Activated CD4-positive, alpha-beta T cell treated with anti-CD3 and anti-CD28 coated beads for 1 hour (primary cell): ENCODE results near the gene ACTL10.

Experiments
- DNase-seq: peaks from one replicate; pipeline ENCODE4 v3.0.0-alpha.2; 2020

The ACTL10 gene

DNA sequence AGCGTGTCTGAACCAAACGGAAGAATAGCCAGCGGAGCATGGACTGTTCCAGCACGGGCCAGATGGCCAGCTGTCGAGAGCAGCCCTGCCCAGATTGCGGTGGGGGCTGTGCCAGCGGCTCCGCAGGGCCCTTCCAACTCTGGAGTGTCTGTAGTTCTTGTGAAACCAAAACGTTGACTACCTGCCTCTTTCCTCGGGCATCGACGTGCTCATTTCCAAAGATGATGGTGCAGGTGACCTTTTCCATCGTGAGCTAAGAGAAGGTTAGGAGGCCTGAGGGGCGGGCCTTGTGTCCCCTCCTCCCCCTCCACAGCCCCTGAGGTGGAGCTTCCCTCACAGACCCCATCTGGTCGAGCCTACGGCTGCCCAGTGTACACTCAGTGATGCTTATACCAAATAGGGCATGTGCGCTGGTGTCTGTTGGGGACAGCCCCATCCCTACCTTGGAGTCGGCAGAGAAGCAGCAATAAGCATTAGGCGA, 17.5 kb upstream of the ACTL10 start:
- no peak for DNase-seq

DNA sequence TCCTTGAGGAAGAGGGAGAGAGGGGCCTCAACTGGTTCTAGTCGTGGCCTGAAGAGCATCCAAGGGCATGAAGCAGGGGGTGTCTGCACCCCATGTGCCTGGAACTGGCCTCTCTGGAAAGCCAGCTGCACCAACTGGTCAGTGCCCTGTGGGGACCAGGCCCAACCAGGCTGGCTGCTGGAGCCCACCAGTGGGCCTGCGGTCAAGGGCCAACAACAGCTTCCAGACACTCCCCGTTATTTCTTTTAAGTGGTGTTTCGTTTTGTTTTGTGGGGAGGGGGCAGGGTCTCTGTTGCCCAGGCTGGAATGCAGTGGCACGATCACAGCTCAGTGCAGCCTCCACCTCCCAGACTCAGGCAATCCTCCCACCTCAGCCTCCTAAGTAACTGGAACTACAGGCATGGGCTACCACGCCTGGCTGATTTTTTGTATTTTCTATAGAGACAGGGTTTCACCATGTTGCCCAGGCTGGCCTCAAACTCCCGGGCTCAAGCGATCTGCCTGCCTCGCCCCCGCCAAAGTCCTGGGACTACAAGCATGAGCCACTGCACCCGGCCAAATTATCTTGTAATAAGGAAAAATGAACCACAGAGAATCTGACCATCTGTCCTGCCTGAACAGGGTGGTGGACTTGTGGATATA, 16.5 kb upstream of the ACTL10 start:
- no peak for DNase-seq

DNA sequence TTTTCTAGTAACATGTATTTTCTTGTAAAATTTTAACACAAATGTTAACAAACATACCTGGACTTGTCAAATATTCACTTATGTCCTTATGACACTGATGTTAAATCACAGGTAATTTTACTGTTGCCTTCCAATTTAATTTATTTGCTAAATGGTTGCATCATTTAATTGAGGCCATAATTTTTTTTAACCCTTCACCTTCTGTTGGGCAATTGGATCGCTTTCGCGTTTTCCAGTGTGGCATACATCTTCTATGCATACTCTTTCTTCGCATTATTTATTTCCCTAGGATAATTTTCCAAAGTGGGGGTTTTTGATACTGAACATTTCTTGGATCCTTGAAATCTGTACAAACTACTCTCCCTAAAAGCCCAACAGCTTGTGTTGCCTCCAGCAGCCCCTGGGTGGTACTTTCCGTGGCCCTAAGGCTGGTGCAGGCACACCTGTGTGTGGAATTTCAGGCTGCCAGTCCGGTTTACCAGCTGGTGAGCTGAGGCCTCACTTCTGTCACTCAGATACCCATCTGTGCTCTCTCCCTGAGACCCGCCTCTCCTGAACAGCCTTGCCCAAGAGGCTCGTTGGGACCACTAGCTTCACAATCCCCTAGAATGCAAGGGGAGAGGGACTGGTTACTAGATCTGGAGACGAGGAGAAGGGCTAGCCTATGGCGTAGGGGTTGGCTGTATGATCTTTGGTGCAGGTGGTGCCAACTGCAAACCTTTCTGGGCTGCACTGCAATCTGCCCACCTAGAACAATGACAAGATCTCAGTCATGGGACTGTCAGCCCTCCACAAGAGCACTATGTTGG, 15.8 kb upstream of the ACTL10 start:
- DNase-seq, result no peak

DNA sequence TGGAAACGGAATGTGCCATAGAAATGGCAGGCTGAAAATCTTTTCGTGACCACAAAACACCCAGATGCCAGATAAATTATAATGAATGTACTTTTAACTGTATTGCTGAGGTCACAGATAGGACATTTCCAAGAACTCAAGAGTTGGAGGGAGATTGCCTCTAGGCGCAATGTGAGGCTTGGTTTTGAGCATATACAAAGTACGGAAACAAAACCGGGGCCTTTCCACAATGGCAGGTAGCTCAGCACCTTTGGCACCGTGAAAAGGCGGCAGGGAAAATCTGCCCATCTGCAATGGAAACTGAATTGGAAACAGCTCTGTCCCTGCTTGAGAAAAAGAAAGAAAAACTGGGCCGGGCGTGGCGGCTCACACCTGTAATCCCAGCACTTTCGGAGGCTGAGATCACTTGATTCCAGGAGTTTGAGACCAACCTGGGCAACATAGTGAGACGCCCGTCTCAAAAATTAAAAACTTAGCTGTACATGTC, 15.1 kb upstream of the ACTL10 start:
- no peak for DNase-seq

DNA sequence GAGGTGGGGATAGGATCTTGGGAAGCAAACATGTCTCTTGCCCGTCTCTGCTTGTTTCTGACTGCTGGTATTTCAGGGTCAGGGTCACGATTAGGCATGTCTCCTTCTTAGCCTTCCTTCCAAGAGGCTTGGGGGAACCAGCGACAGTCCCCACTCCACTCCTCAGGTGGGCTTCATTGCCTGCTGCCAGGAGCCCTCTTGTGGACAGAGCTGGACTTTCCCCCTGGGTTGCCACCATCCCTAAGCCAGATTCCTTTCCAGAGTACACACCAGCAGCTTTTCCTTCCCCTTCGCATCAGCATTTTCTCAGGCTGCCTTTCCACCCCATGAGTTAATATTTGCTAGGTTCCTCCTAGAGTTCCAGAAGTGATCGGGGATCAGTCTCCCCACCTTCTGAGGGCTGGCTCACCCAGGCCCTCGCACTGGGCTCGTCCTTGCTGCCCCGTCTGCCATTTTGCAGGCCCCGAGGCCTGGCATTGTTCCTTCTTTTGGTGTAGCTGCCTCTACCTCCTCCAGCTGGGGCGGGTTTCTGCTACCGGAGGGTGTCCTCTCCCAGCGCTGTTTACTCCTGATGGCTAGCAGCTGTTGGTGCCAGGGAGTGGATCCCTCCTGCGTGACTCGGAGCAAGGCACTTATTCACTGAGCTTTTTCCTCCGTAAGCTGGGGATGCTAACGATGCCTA, 13.4 kb upstream of the ACTL10 start:
- DNase-seq, result no peak

DNA sequence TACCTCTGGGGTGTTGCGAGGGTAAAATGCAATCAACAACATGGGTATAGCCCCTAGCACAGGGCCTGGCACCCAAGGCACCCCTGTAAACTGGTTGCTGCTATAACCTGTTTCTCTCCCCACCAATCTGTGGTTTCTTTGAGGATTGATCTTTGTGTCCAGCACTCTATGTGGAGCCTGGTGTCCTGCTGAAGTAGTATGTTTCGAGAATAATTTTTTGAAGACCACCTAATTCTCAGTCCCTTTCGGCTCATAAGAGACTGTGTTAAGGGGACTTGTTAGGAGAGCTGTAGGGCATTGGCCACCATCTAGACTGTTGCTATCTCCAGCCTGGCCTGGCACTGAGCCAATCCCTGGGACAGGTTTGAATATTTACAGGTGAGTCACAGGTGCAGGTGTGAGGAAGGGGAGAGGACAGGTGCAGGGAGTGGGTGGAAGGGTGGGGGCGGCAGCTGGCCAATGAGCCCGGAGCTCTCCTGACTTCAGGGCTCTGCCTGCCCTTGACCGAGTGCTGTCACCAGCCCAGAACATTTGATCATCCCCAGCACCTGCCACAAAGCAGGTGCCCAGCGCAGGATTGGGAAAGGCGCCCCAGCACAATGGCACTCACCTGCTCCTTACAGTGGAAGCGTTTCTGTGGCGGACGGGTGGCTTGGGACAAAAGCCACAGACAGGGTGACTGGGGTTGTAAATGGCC, 12.7 kb upstream of the ACTL10 start:
- no peak for DNase-seq

DNA sequence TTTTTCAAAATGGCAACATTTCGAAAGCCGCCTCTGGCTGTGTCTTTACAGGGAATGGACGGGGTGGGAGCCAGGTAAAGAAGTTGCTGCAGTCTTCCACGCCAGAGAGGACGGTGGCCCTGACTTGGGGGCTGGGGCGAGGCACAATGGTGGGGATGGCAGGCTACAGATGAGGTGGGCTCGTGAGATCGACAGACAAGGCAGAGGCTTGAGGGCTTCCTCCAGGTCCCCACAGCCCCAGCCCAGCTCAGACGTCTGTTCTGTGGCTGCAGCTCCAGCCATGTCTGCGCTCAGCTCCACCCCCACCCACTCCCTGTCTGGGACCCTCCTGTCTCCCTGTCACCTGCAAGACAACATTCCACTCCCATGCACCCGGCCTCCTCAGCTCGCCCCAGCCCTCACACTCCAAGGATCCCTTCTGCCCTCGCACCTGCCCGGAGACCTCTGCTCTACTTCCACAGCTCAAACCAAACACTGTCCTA, 12.0 kb upstream of the ACTL10 start:
- DNase-seq, result no peak

DNA sequence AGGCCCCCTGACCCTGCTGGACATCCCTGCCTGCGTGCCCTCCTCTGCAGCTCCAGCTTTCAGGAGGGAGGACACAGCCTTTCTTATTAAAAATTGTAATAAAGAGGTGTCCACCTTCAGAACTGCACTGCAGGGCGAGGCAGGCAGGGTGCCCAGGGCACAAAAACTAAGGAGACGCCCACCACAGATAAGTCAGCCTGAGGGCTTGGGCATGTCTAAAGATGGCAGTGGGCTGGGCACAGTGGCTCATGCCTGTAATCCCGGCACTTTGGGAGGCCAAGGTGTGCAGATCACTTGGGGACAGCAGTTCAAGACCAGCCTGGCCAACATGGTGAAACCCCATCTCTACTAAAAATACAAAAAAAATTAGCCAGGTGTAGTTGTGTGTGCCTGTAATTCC, 11.6 kb upstream of the ACTL10 start:
- no peak for DNase-seq

DNA sequence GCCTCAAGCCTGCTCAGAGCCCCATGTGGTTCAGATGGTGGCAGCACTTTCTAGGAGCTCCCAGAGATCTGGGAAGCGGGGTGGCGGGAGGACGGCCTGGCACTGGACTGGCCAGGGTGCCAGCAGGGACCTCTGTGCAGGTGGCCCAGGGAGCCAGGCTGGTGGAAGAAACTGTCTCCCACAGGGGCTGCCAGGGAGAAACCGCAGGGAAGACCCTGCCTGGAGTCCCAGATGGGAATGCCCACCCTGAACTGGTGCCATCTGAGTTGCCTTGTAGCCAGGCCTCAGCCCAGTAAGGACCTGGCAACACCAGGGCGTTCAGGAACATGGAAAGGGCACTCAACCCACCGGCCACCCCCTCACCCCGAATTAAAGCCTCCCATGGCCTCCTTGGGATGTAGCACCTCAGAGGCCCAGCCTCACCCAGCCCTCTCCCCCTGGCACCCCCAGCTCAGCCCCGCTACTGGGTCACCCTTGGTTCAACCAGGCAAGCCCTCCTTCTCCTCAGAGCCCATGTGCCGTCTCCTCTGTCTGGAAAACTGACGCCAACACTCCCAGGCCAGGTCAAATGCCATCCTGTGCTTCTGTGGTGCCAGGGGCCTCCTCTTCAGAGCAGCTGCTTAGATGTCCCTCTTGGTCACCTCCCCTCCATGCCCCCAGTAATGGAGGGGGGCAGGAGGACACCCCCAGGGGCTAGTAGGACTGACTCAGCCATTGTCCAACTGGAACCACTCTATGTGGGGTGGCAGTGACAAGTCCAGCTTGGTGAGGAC, 10.5 kb upstream of the ACTL10 start:
- DNase-seq, result no peak

DNA sequence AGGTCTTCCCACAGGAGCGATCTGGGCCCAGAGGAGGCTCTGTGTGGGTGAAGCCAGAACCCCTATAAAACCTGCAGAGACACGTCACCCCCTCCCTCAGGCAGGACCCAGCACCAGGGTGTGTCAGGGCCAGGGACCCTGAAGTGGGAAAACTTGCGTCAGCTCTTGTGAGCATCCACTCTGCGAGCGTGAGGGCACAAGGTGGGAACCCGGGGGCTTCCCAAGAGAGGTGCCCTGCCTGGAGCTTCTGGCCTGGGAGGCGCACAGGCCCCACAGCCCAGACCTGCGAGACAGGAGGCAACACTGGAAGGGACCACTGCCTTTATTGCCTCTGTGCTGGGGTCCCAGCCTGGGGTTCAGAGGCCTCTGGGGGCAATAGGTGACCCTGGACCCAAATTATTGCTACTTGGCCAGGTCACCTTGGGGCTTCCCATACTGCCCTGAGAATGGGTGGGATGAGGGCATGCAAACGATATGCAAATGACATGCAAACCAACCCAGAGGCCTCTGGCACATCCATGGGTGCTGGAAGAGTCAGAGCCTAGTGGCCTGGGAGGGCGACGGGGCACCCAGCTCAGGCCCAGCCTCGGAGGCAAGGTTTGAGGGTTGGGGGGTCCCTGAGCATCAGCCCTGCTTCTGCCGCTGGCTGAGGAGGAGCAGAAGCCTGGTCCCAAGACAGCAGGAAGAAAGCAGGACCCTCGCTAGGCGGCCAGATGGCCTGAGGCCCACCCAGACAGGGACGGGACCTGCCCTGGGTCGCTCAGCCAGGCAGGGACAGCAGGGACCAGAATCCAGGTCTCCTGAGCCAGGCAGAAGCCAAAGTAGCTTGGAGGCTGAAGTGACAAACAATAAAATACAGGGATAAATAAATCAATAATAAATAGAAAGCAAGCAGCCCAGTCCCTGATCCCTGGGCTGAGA, 9.7 kb upstream of the ACTL10 start:
- DNase-seq, result no peak

DNA sequence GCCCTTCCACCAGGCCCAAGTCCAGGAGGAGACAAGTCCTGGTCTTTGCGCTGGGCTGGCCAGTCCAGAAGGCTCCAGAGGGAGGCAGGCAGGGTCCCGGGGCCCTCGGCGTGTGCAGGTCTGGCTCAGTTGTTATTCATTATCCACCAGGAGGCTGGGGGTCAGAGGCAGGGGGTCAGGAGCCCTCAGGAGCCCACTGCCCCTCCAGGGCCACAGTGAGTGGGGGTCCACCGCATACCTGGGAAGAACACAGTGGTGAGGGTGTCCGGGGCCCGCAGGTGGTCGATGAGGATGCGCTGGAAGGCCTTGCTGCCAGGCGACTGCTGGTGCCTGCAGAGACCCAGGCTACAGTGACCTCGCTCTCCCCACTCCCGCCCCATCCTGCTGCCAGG, 9.0 kb upstream of the ACTL10 start:
- no peak for DNase-seq

DNA sequence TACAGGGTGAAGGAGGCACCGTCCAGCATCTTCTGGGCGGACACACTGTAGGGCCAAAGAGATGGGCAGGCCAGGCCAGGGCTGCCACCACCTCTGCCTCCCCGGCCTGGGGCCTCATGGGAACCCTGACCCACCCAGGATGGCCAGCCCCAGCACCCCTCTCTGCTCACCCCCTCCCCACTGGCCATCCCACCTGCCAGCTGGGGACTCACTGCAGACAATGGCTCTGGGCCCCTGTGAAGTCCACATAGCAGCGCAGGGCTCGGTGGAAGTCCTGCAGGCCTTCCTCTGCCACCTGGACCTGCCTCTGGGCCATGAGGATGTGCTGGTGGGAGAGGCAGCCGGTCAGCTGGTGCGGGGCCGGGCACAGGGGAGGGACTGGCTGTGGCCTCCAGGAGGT, 8.2 kb upstream of the ACTL10 start:
- DNase-seq, result no peak

DNA sequence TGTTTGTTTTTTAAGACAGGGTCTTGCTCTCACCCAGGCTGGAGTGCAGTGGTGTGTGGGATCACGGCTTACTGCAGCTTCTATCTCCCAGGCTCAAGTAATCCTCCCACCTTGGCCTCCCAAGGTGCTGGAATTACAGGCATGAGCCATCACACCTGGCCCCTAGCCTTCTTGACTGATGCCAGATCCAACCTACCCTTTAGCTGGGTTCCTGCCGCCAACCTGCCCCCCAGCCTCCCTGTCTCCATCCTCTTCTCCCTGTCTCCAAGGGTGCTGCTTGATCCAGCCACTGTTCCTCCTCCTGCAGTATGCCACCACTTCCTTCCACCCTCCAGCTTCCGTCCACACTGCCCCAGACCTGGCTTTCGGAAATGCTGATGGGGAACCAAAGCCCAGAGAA, 7.8 kb upstream of the ACTL10 start:
- DNase-seq, result no peak

DNA sequence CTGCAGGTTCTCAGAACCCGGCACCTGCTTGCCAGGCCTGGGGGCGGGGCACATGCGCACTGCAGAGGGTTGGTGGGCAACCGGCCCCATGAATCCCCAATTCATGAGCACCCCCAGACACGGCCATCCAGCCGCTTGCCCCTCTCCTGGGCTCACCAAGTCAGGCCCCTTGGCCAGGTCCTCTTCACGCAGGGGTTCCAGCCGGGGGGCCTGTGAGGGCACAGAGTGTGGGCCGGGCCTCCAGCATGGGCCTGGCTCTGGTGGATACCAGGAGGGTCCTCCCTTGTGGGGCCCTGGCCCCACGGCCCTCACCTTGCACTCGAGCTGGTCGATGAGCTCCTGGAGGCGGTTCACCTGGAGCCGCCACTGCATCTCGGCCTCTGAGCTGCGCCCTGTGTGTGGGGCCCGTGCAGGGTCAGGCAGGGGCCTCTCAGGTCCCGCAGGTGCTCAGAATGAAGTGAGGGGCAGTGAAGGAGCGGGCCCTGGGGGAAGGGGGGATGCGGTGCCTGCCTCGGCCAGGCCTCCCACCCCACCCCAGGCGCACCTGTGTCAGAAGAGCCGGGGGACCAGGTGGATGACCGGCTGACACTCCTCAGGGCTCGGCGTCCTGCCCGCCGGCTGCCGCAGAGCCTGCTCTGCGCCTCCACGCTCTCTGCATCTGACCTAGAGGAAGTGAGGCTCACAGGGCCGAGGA, 7.3 kb upstream of the ACTL10 start:
- DNase-seq, result no peak

DNA sequence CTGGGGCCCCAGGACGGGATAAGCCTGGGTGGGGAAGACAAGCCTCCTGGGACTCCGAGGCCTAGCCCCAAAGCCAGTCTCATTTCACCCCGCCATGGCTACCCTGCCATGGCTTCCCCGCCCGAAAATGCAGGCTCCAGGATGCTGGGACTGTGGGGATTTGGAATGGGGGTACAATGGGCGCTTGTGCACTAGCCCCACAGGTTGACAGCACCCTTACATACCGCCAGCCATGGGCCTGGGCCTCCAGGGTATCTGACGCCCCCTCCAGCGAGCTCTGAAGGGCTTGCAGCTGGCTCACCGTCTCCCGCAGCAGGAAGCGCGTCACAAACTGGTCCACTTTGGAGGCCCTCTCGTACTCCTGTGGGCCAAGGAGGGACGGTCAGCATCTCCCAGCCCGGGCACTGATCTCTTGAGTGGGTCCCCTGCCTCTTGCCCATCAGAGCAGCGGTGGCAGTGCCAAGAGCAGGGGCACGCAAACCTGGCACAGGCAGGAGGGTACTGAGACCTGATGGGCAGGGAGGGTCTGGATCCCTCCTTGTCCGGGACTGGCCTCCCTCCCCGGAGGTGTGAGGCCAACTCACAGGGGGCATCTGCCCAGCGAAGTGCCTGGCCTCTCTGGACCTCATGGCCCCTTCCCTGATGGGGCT, 6.6 kb upstream of the ACTL10 start:
- DNase-seq, result no peak

DNA sequence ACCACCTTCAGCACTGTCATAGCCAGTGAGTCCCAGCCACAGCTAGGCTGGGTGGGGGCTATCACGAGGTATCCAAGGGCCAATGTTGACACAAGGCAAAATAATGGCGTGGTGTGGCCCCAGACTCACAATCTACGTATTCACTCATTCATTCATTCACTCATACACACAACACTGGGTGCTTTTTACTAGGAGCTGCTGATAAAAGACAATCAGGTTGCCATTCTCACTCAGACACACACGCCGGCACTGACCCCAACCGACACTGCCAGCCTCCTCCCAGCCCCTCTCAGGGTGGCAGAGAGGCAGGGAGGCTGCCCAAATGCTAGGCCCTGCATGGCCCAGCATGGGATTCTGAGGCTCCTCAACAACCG, 6.1 kb upstream of the ACTL10 start:
- no peak for DNase-seq

DNA sequence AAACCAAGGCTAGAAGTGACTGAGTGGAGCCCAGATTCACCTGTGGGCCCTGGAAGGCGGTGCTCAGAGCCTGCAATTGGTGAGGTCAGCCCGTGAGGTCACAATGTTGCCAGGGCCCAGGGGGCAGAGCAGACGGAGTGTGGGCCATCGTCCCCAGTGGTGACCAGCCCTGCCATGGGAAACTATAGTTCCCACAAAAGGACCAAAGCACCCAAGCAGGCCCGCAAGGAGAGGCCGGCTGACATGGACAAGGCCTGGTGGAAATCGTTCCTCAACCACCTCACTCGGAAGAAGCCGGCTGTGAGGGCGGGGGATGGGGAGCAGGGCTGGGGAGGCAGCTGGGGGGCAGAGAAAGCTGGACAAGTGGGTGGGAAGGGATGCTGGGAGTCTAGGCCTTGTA, 4.6 kb upstream of the ACTL10 start, which contains the start of gene C20orf144:
Gene C20orf144 (plus strand): TSS at position 156 of the 400 bp plus-strand sequence. CDS start 19 bp downstream, at position 175.
- DNase-seq, result no peak

DNA sequence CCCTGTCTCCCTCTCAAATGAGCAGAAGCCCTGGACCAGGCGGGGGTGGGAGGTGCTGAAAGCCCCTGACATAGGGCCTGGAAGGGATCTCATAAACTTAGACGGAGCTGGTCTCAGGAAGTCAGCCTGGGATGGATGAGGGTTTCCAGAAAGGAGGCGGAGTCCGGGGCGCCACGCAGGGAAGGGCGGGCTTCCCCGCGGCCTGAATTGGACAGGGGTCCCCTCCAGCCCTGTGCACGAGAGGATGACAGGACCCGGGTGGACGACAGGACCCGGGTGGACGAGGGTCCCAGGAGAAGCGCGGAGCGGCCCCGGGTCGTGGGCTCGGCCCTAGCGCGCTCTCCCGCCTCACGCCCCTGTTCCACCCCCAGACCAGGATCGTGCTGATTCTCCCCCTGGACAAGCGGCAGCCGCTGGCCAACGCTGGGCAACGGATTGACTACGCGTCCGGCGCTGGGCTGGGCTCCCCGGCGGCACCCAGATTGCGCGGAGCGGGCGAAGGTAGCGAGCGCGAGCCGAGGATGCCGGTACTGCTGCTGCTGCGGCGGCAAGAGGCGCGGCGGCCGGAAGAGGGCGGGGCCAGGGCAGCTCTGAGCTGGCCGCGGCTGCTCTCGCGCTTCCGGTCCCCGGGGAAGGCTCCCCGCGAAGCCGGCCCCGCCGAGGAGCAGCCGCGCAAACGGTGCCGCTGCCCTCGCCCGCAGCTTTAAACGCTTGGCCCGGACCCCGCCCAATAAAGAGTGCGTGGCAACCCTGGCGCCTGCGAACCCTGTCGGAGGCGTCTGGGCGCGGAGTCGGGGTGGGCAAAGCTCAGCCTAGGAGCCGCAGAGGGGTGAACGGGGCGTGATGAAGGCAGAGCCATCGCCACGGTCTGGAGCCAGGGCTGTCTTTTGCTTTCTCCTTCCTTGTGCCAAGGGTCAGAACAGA, 3.3 kb upstream of the ACTL10 start:
- peak; percentile 65 for DNase-seq
